HepG2 (cell line): ENCODE data around the gene PCBP1. TPM values are rescaled to one million over a fixed set of nuclear protein-coding genes. Genes with fewer than 3 reads are reported as not detected.

Source experiments
- CBX2 ChIP-seq, 2 experiments: fragments of 200-600 bp in 1 of 2; sonication (generic); formaldehyde crosslinking in 1 of 2; IDR thresholded peaks; 2 replicates each; pipeline versions ENCODE4 v1.7.0 to v1.8.1; 2018 to 2022; ENCODE audit warnings: low read depth in 2 of 2, low read length in 1 of 2, mild to moderate bottlenecking in 1 of 2, missing genetic modification reagents in 1 of 2
- CBX5 ChIP-seq: sonication (generic); formaldehyde crosslinking; IDR thresholded peaks from 2 replicates; pipeline ENCODE4 v1.4.0; 2020; ENCODE audit warnings: missing genetic modification reagents, borderline replicate concordance
- HNF4G ChIP-seq, 2 experiments: sonication (generic) in 1 of 2; formaldehyde crosslinking in 1 of 2; IDR thresholded peaks; 2 replicates each; pipeline versions ENCODE4 v1.4.0 to v1.6.1; 2011 to 2020; ENCODE audit warnings: borderline replicate concordance in 2 of 2, low read depth in 2 of 2, mild to moderate bottlenecking in 2 of 2, low read length in 1 of 2, missing genetic modification reagents in 1 of 2, moderate library complexity in 1 of 2
- ISL2 ChIP-seq: sonication (generic); formaldehyde crosslinking; IDR thresholded peaks from 2 replicates; pipeline ENCODE4 v1.5.0; 2020; ENCODE audit warnings: missing genetic modification reagents
- KAT2B ChIP-seq: fragments of 150-350 bp; IDR thresholded peaks from 2 replicates; pipeline ENCODE4 v1.6.1; 2014; ENCODE audit warnings: low read depth, low read length, borderline replicate concordance
- KLF16 ChIP-seq, 2 experiments: sonication (generic) in 1 of 2; formaldehyde crosslinking in 1 of 2; IDR thresholded peaks; 2 replicates each; pipeline versions ENCODE4 v1.6.1 to v1.8.0; 2016 to 2023; ENCODE audit warnings: missing genetic modification reagents in 2 of 2, missing compliant biosample characterization in 1 of 2
- MAF1 ChIP-seq: sonication (generic); formaldehyde crosslinking; IDR thresholded peaks from 2 replicates; pipeline ENCODE4 v1.5.0; 2020; ENCODE audit warnings: missing genetic modification reagents, borderline replicate concordance
- NFE2L1 ChIP-seq: sonication (generic); formaldehyde crosslinking; IDR thresholded peaks from 2 replicates; pipeline ENCODE4 v1.4.0; 2020; ENCODE audit warnings: missing genetic modification reagents, mild to moderate bottlenecking, borderline replicate concordance
- NFIC ChIP-seq: IDR thresholded peaks from 2 replicates; pipeline ENCODE4 v1.6.1; 2012; ENCODE audit warnings: mild to moderate bottlenecking, low read length, inconsistent platforms
- NR3C1 ChIP-seq: sonication (generic); formaldehyde crosslinking; IDR thresholded peaks from 2 replicates; pipeline ENCODE4 v1.4.0; 2020; ENCODE audit warnings: missing genetic modification reagents
- ONECUT2 ChIP-seq: sonication (generic); formaldehyde crosslinking; IDR thresholded peaks from 2 replicates; pipeline ENCODE4 v1.4.0; 2020; ENCODE audit warnings: missing genetic modification reagents
- PAF1 ChIP-seq: IDR thresholded peaks from 2 replicates; pipeline ENCODE4 v1.6.1; 2016; ENCODE audit warnings: missing genetic modification reagents, missing compliant biosample characterization
- PHB2 ChIP-seq: fragments of 450-650 bp; IDR thresholded peaks from 2 replicates; pipeline ENCODE4 v1.6.1; 2018; ENCODE audit not compliant: partially characterized antibody
- SIX4 ChIP-seq: sonication (generic); formaldehyde crosslinking; IDR thresholded peaks from 2 replicates; pipeline ENCODE4 v1.4.0; 2020; ENCODE audit warnings: missing genetic modification reagents
- TBX2 ChIP-seq: sonication (generic); formaldehyde crosslinking; IDR thresholded peaks from 2 replicates; pipeline ENCODE4 v1.5.0; 2020; ENCODE audit warnings: missing genetic modification reagents, mild to moderate bottlenecking, borderline replicate concordance
- TEAD3 ChIP-seq: optimal IDR thresholded peaks from 2 replicates; pipeline ENCODE3; 2016; ENCODE audit warnings: borderline replicate concordance
- ZMYM3 ChIP-seq: sonication (generic); formaldehyde crosslinking; IDR thresholded peaks from 2 replicates; pipeline ENCODE4 v1.5.1; 2020; ENCODE audit warnings: mild to moderate bottlenecking, missing genetic modification reagents
- ZNF30 ChIP-seq: sonication (generic); formaldehyde crosslinking; IDR thresholded peaks from 2 replicates; pipeline ENCODE4 v1.5.0; 2020; ENCODE audit warnings: mild to moderate bottlenecking, missing genetic modification reagents
- ZNF446 ChIP-seq: sonication (generic); formaldehyde crosslinking; IDR thresholded peaks from 2 replicates; pipeline ENCODE4 v1.5.0; 2020; ENCODE audit warnings: mild to moderate bottlenecking, missing genetic modification reagents
- ZNF569 ChIP-seq: sonication (generic); formaldehyde crosslinking; IDR thresholded peaks from 2 replicates; pipeline ENCODE4 v1.5.0; 2020; ENCODE audit warnings: mild to moderate bottlenecking, missing genetic modification reagents, moderate library complexity, borderline replicate concordance
- ZNF570 ChIP-seq: sonication (generic); formaldehyde crosslinking; IDR thresholded peaks from 2 replicates; pipeline ENCODE4 v1.4.0; 2020; ENCODE audit warnings: mild to moderate bottlenecking, missing genetic modification reagents, borderline replicate concordance
- ZSCAN22 ChIP-seq: sonication (generic); formaldehyde crosslinking; IDR thresholded peaks from 2 replicates; pipeline ENCODE4 v1.4.0; 2020; ENCODE audit warnings: mild to moderate bottlenecking, missing genetic modification reagents
- polyA plus RNA-seq, 8 experiments: library from polyadenylated mRNA; depleted of rRNA in 3 of 8; stranded (reverse) in 7 of 8; unstranded in 1 of 8; fragments of >200 nt; fragmentation: Illumina TruSeq in 4 of 8; extraction: Trizol in 4 of 8; gene quantifications; 2 replicates each; pipeline versions ENCODE4 v1.2.1 to v1.2.3, GENCODE V29; 2011 to 2016; ENCODE audit warnings: low read depth in 4 of 8, missing spikeins in 1 of 8, mixed read lengths in 1 of 8; ENCODE audit not compliant: insufficient read depth in 1 of 8
- total RNA-seq, 5 experiments: library from RNA; depleted of rRNA; stranded (reverse); fragments of >200 nt; fragmentation: Illumina TruSeq; extraction: Trizol; gene quantifications; 2 replicates each; pipeline ENCODE4 v1.2.3, GENCODE V29; 2016; ENCODE audit warnings: low read depth in 1 of 5
- TF ChIP-seq, protein P1 (sequence below): sonication (generic); formaldehyde crosslinking; IDR thresholded peaks from 2 replicates; pipeline ENCODE4 v1.4.0; 2020; ENCODE audit warnings: missing genetic modification reagents
- TF ChIP-seq, protein P2 (sequence below): sonication (generic); formaldehyde crosslinking; IDR thresholded peaks from 2 replicates; pipeline ENCODE4 v1.4.0; 2020; ENCODE audit warnings: missing genetic modification reagents
- TF ChIP-seq, protein P3 (sequence below): sonication (generic); formaldehyde crosslinking; IDR thresholded peaks from 2 replicates; pipeline ENCODE4 v1.5.1; 2020; ENCODE audit warnings: mild to moderate bottlenecking, moderate library complexity, missing genetic modification reagents

The PCBP1 gene
- total and polyA plus RNA-seq, 2 of the 13 experiments (the other 11 are each of a cell fraction or from before 2014, with no cell fraction given), result 32.0 to 137 TPM

DNA sequence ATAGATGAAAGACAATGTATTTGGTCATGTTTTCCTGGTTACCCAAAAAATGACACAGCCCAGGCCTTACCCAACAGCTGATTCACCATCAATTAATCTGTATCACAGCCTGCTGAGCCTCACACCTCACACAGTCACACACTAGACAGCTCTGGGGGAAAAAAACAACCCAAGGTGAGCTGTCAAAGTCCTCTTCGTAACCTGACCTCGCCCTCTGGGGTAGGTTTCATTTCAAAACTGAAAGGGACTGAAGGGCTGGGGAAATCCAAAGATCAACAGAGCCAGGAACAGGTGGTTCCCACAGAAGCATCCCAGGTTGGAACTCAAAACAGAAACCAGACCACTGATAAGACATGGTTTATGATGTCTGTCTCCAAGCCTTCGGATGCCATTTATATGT, 18.2 kb upstream of the PCBP1 start (continued):
- peak; percentile 58 for TF ChIP-seq HNF4G (IDR thresholded peaks at IDR 0.05; ENCODE audit: borderline replicate concordance, low read depth, low read length)
- peak; percentile 59; the same call in 1 of the 2 replicates for TF ChIP-seq HNF4G (CRISPR knock-in tag; IDR thresholded peaks at IDR 0.05; ENCODE audit: borderline replicate concordance, low read depth)
- TF ChIP-seq, protein P1, sequence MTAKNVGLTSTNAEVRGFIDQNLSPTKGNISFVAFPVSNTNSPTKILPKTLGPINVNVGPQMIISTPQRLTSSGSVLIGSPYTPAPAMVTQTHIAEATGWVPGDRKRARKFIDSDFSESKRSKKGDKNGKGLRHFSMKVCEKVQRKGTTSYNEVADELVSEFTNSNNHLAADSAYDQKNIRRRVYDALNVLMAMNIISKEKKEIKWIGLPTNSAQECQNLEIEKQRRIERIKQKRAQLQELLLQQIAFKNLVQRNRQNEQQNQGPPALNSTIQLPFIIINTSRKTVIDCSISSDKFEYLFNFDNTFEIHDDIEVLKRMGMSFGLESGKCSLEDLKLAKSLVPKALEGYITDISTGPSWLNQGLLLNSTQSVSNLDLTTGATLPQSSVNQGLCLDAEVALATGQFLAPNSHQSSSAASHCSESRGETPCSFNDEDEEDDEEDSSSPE (CRISPR knock-in tag), result no peak
- no peak for TF ChIP-seq NR3C1 (CRISPR knock-in tag)
- no peak for TF ChIP-seq PAF1 (CRISPR knock-in tag)
- TF ChIP-seq NFE2L1 (CRISPR knock-in tag), result no peak
- peak; percentile 93 for TF ChIP-seq SIX4 (CRISPR knock-in tag)
- TF ChIP-seq ZNF446 (CRISPR knock-in tag), result no peak
- no peak for TF ChIP-seq ZNF569
- peak; percentile 47; the same call in 1 of the 2 replicates for TF ChIP-seq ISL2 (CRISPR knock-in tag)
- TF ChIP-seq PHB2, result no peak
- TF ChIP-seq ZNF30, result no peak
- TF ChIP-seq TBX2 (CRISPR knock-in tag), result peak; percentile 90
- no peak for TF ChIP-seq KAT2B
- no peak for TF ChIP-seq ZSCAN22
- TF ChIP-seq MAF1 (CRISPR knock-in tag), result no peak
- TF ChIP-seq, protein P2, sequence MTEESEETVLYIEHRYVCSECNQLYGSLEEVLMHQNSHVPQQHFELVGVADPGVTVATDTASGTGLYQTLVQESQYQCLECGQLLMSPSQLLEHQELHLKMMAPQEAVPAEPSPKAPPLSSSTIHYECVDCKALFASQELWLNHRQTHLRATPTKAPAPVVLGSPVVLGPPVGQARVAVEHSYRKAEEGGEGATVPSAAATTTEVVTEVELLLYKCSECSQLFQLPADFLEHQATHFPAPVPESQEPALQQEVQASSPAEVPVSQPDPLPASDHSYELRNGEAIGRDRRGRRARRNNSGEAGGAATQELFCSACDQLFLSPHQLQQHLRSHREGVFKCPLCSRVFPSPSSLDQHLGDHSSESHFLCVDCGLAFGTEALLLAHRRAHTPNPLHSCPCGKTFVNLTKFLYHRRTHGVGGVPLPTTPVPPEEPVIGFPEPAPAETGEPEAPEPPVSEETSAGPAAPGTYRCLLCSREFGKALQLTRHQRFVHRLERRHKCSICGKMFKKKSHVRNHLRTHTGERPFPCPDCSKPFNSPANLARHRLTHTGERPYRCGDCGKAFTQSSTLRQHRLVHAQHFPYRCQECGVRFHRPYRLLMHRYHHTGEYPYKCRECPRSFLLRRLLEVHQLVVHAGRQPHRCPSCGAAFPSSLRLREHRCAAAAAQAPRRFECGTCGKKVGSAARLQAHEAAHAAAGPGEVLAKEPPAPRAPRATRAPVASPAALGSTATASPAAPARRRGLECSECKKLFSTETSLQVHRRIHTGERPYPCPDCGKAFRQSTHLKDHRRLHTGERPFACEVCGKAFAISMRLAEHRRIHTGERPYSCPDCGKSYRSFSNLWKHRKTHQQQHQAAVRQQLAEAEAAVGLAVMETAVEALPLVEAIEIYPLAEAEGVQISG (CRISPR knock-in tag), result 0 out of 2 replicates have a peak, but pooled peaks have one; percentile 37
- TF ChIP-seq KLF16 (CRISPR knock-in tag; IDR thresholded peaks at IDR 0.05), result 0 out of 4 replicates have a peak, but pooled peaks of 1 of the 2 experiments have one; percentile 4
- no peak for TF ChIP-seq NFIC
- TF ChIP-seq ONECUT2, result no peak
- TF ChIP-seq ZMYM3 (CRISPR knock-in tag), result no peak
- no peak for TF ChIP-seq TEAD3 (CRISPR knock-in tag)
- no peak for TF ChIP-seq CBX5 (CRISPR knock-in tag)
- TF ChIP-seq, protein P3, sequence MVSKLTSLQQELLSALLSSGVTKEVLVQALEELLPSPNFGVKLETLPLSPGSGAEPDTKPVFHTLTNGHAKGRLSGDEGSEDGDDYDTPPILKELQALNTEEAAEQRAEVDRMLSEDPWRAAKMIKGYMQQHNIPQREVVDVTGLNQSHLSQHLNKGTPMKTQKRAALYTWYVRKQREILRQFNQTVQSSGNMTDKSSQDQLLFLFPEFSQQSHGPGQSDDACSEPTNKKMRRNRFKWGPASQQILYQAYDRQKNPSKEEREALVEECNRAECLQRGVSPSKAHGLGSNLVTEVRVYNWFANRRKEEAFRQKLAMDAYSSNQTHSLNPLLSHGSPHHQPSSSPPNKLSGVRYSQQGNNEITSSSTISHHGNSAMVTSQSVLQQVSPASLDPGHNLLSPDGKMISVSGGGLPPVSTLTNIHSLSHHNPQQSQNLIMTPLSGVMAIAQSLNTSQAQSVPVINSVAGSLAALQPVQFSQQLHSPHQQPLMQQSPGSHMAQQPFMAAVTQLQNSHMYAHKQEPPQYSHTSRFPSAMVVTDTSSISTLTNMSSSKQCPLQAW, result peak; percentile 68; the same call in 1 of the 2 replicates
- no peak for TF ChIP-seq CBX2 (IDR thresholded peaks at IDR 0.05; ENCODE audit: low read depth, low read length)
- no peak for TF ChIP-seq CBX2 (CRISPR knock-in tag; IDR thresholded peaks at IDR 0.05; ENCODE audit: low read depth)
- no peak for TF ChIP-seq ZNF570
